PC-3 (cell line): ENCODE measurements around the gene APOBEC3G. TPM values are rescaled to one million over a fixed set of nuclear protein-coding genes. Genes with fewer than 3 reads are reported as not detected.

Experiments
- ATAC-seq: fragments of 200-7000 bp; cut with Tn5 transposase; 2 replicates; pipeline ENCODE4 v1.9.1; 2020; ENCODE audit warnings: mild to moderate bottlenecking, moderate library complexity
- BruUV-seq: library from RNA; stranded (reverse); fragments of 400-500 nt; replicated peaks from 2 replicates; lab custom pipeline; 2021; lab: Mats Ljungman, UMichigan
- CTCF ChIA-PET: fragments of 300-600 bp; sonication (Branson Sonifier 250); formaldehyde crosslinking; loops from one replicate; lab custom pipeline; 2022; ENCODE audit warnings: antibody characterized with exemption; lab: Charles Lee
- POLR2A ChIA-PET: fragments of 300-600 bp; sonication (Branson Sonifier 250); formaldehyde crosslinking; loops from one replicate; lab custom pipeline; 2022; ENCODE audit warnings: antibody characterized with exemption; ENCODE audit not compliant: unreplicated experiment; lab: Charles Lee
- DNase-seq: peaks from one replicate; pipeline ENCODE4 v3.0.0-alpha.2; 2015
- H2AFZ ChIP-seq: fragments of 300-600 bp; sonication (generic); 2 replicates; pipeline ENCODE4 v1.6.0; 2016; ENCODE audit warnings: antibody characterized with exemption, low read length
- H3F3A ChIP-seq: fragments of 300-600 bp; sonication (generic); one replicate; pipeline ENCODE4 v1.6.0; 2017; ENCODE audit warnings: antibody characterized with exemption, low read length, control low read depth, mild to moderate bottlenecking; ENCODE audit not compliant: unreplicated experiment
- H3K27ac ChIP-seq: fragments of 300-600 bp; sonication (generic); 2 replicates; pipeline ENCODE4 v1.5.1; 2016; ENCODE audit warnings: mild to moderate bottlenecking, low read length
- H3K27me3 ChIP-seq: fragments of 300-600 bp; sonication (generic); 2 replicates; pipeline ENCODE4 v1.6.1; 2016; ENCODE audit warnings: low read length, mixed read lengths
- H3K36me3 ChIP-seq: fragments of 300-600 bp; sonication (generic); 2 replicates; pipeline ENCODE4 v1.6.1; 2016; ENCODE audit warnings: low read depth, mixed run types, low read length, mixed read lengths
- H3K4me1 ChIP-seq: fragments of 300-600 bp; sonication (generic); 2 replicates; pipeline ENCODE4 v1.5.1; 2016; ENCODE audit warnings: low read length; ENCODE audit not compliant: insufficient read depth
- H3K4me2 ChIP-seq: fragments of 300-600 bp; sonication (generic); 2 replicates; pipeline ENCODE4 v1.6.0; 2016; ENCODE audit warnings: low read length
- H3K4me3 ChIP-seq: fragments of 300-600 bp; sonication (generic); 2 replicates; pipeline ENCODE4 v1.5.1; 2016; ENCODE audit warnings: mild to moderate bottlenecking, low read length, mixed read lengths
- H3K79me2 ChIP-seq: fragments of 300-600 bp; sonication (generic); 2 replicates; pipeline ENCODE4 v1.6.1; 2017; ENCODE audit warnings: low read length, mixed read lengths
- H3K9ac ChIP-seq: fragments of 300-600 bp; sonication (generic); 2 replicates; pipeline ENCODE4 v1.6.0; 2016; ENCODE audit warnings: mild to moderate bottlenecking, low read length
- H3K9me2 ChIP-seq: fragments of 300-600 bp; sonication (generic); replicated peaks from 2 replicates; pipeline ENCODE4 v1.6.1; 2016; ENCODE audit warnings: mixed run types, low read length, mixed read lengths
- H3K9me3 ChIP-seq: fragments of 300-600 bp; sonication (generic); 2 replicates; pipeline ENCODE4 v1.6.1; 2016; ENCODE audit warnings: low read length, mixed read lengths
- H4K20me1 ChIP-seq: fragments of 300-600 bp; sonication (generic); 2 replicates; pipeline ENCODE4 v1.6.1; 2016; ENCODE audit warnings: low read length, mixed read lengths
- CTCF ChIP-seq: fragments of 300-600 bp; sonication (generic); conservative IDR thresholded peaks from 2 replicates; pipeline ENCODE4 v1.5.1; 2017; ENCODE audit warnings: antibody characterized with exemption, low read depth, mild to moderate bottlenecking, low read length
- EZH2 ChIP-seq: fragments of 300-600 bp; sonication (generic); IDR thresholded peaks from one replicate; pipeline ENCODE4 v1.6.1; 2017; ENCODE audit warnings: antibody characterized with exemption, mild to moderate bottlenecking, low read length; ENCODE audit not compliant: unreplicated experiment
- EZH2phosphoT487 ChIP-seq: fragments of 300-600 bp; sonication (generic); IDR thresholded peaks from 2 replicates; pipeline ENCODE4 v1.6.1; 2018; ENCODE audit warnings: mild to moderate bottlenecking, antibody characterized with exemption, low read length, borderline replicate concordance
- intact Hi-C: fragments of 100-400 bp; cut with micrococcal nuclease; formaldehyde crosslinking; loops from 2 replicates; pipeline ENCODE4 v1.9.0; 2023
- total RNA-seq: library from RNA; depleted of rRNA; stranded (reverse); fragments of >200 nt; gene quantifications from 2 replicates; pipeline ENCODE4 v1.2.3, GENCODE V29; 2014

Gene APOBEC3G
- total RNA-seq, 1 experiment from 2014 or later: 4.4 TPM

GRCh38 chr22:39132281-39132680 lies 55.2 kb downstream of the APOBEC3G start:
- DNase-seq (no peak), ATAC-seq (no peak)
- CTCF ChIA-PET: no interaction called here
- Histone ChIP-seq H3K79me2 (no peaks in the 10 kb centered on the region), H3K9me3 (no peaks in the 10 kb centered on the region), H3K36me3 (no peaks in the 10 kb centered on the region), H4K20me1 (no peaks in the 10 kb centered on the region), H3F3A (no peaks in the 10 kb centered on the region), H3K4me2 (no peak overlapping the region), H3K4me1 (peaks cover 6% of the 10 kb centered on the region; the same call in 1 of the 2 replicates), H3K27me3 (no peaks in the 10 kb centered on the region), H3K9me2 (no peaks in the 10 kb centered on the region), H3K9ac (no peak overlapping the region), H3K27ac (no peak overlapping the region), H3K4me3 (no peak overlapping the region), H2AFZ (no peak overlapping the region)
- TF ChIP-seq CTCF (no peak), EZH2phosphoT487 (no peak), EZH2 (no peak)
- BruUV-seq: no TSS peak
- intact Hi-C loops: no loop called here
- POLR2A ChIA-PET: no interaction called here

GRCh38 chr22:39132871-39133524 lies 55.9 kb downstream of the APOBEC3G start:
- no TSS peak for BruUV-seq
- no peaks in the 10 kb centered on the region for H3K9me3 ChIP-seq

More at GRCh38 chr22:39132871-39133524, 55.9 kb downstream of the APOBEC3G start:
- no peak for TF ChIP-seq EZH2
- no peak for TF ChIP-seq EZH2phosphoT487
- TF ChIP-seq CTCF: no peak
- Histone ChIP-seq H3K9ac (no peak overlapping the region), H3K27me3 (no peaks in the 10 kb centered on the region), H3K4me3 (no peak overlapping the region), H4K20me1 (no peaks in the 10 kb centered on the region), H3K36me3 (no peaks in the 10 kb centered on the region), H2AFZ (no peak overlapping the region), H3K4me2 (no peak overlapping the region), H3K4me1 (peaks cover 6% of the 10 kb centered on the region; the same call in 1 of the 2 replicates), H3K9me2 (no peaks in the 10 kb centered on the region), H3K79me2 (no peaks in the 10 kb centered on the region), H3K27ac (no peak overlapping the region), H3F3A (no peaks in the 10 kb centered on the region)
- intact Hi-C loops: no loop called here
- no peak for DNase-seq
- CTCF ChIA-PET: no interaction called here
- POLR2A ChIA-PET: no interaction called here
- no peak for ATAC-seq
